GM23338 (cell line): ENCODE results near the gene GPR39.

ENCODE experiments used
- CREB1 ChIP-seq: fragments of 250-450 bp; sonication (Bioruptor Pico); IDR thresholded peaks from 2 replicates; pipeline ENCODE4 v1.5.0; 2020; ENCODE audit warnings: low read depth, mild to moderate bottlenecking, moderate library complexity
- EZH2 ChIP-seq: fragments of 200-600 bp; sonication (generic); IDR thresholded peaks from one replicate; pipeline ENCODE4 v1.8.0; 2017; ENCODE audit warnings: antibody characterized with exemption, mild to moderate bottlenecking, low read depth; ENCODE audit not compliant: unreplicated experiment
- POLR2AphosphoS5 ChIP-seq: IDR thresholded peaks from 2 replicates; pipeline ENCODE4 v1.6.1; 2016; ENCODE audit warnings: antibody characterized with exemption, low read depth
- STAT1 ChIP-seq: IDR thresholded peaks from one replicate; pipeline ENCODE4 v1.6.1; 2016; ENCODE audit warnings: antibody characterized with exemption; ENCODE audit not compliant: unreplicated experiment
- TF ChIP-seq, protein P1 (sequence below), 2 experiments: fragments of 200-600 bp in 1 of 2; sonication (generic) in 1 of 2; conservative IDR thresholded peaks; 2 replicates each; pipeline versions ENCODE4 v1.5.1 to v1.6.1; 2016 to 2017; ENCODE audit warnings: antibody characterized with exemption in 2 of 2, low read depth in 2 of 2, mild to moderate bottlenecking in 2 of 2, moderate library complexity in 1 of 2
- TF ChIP-seq, protein P2 (sequence below): fragments of 250-450 bp; sonication (Bioruptor Pico); IDR thresholded peaks from 2 replicates; pipeline ENCODE4 v1.5.0; 2020; ENCODE audit warnings: mild to moderate bottlenecking, moderate library complexity

DNA sequence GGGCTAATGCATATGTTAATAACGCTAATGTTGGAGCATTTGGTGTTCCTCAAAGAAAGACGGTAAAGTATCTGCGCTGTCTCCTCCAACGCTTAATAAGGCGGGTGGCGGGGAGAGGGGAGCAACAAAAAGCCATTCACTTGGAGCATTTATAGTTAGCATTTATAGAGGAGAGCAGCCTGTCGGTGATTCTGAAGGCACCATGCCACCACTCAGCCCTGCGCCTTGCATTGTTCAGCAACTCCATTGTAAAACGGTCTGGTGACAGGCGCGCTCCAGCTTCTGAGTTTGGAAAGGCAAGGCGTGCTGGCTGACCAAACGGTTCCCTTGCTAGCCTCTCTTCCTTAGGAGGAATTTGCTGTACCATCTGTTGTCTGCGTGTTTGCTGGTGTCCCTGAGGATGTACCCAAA lies 169.5 kb downstream of the GPR39 start:
- TF ChIP-seq, protein P1, sequence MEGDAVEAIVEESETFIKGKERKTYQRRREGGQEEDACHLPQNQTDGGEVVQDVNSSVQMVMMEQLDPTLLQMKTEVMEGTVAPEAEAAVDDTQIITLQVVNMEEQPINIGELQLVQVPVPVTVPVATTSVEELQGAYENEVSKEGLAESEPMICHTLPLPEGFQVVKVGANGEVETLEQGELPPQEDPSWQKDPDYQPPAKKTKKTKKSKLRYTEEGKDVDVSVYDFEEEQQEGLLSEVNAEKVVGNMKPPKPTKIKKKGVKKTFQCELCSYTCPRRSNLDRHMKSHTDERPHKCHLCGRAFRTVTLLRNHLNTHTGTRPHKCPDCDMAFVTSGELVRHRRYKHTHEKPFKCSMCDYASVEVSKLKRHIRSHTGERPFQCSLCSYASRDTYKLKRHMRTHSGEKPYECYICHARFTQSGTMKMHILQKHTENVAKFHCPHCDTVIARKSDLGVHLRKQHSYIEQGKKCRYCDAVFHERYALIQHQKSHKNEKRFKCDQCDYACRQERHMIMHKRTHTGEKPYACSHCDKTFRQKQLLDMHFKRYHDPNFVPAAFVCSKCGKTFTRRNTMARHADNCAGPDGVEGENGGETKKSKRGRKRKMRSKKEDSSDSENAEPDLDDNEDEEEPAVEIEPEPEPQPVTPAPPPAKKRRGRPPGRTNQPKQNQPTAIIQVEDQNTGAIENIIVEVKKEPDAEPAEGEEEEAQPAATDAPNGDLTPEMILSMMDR (conservative IDR thresholded peaks at IDR 0.05; ENCODE audit: low read depth in 2 of 2), result no peak
- no peak for TF ChIP-seq STAT1
- no peak for TF ChIP-seq EZH2
- TF ChIP-seq, protein P2, sequence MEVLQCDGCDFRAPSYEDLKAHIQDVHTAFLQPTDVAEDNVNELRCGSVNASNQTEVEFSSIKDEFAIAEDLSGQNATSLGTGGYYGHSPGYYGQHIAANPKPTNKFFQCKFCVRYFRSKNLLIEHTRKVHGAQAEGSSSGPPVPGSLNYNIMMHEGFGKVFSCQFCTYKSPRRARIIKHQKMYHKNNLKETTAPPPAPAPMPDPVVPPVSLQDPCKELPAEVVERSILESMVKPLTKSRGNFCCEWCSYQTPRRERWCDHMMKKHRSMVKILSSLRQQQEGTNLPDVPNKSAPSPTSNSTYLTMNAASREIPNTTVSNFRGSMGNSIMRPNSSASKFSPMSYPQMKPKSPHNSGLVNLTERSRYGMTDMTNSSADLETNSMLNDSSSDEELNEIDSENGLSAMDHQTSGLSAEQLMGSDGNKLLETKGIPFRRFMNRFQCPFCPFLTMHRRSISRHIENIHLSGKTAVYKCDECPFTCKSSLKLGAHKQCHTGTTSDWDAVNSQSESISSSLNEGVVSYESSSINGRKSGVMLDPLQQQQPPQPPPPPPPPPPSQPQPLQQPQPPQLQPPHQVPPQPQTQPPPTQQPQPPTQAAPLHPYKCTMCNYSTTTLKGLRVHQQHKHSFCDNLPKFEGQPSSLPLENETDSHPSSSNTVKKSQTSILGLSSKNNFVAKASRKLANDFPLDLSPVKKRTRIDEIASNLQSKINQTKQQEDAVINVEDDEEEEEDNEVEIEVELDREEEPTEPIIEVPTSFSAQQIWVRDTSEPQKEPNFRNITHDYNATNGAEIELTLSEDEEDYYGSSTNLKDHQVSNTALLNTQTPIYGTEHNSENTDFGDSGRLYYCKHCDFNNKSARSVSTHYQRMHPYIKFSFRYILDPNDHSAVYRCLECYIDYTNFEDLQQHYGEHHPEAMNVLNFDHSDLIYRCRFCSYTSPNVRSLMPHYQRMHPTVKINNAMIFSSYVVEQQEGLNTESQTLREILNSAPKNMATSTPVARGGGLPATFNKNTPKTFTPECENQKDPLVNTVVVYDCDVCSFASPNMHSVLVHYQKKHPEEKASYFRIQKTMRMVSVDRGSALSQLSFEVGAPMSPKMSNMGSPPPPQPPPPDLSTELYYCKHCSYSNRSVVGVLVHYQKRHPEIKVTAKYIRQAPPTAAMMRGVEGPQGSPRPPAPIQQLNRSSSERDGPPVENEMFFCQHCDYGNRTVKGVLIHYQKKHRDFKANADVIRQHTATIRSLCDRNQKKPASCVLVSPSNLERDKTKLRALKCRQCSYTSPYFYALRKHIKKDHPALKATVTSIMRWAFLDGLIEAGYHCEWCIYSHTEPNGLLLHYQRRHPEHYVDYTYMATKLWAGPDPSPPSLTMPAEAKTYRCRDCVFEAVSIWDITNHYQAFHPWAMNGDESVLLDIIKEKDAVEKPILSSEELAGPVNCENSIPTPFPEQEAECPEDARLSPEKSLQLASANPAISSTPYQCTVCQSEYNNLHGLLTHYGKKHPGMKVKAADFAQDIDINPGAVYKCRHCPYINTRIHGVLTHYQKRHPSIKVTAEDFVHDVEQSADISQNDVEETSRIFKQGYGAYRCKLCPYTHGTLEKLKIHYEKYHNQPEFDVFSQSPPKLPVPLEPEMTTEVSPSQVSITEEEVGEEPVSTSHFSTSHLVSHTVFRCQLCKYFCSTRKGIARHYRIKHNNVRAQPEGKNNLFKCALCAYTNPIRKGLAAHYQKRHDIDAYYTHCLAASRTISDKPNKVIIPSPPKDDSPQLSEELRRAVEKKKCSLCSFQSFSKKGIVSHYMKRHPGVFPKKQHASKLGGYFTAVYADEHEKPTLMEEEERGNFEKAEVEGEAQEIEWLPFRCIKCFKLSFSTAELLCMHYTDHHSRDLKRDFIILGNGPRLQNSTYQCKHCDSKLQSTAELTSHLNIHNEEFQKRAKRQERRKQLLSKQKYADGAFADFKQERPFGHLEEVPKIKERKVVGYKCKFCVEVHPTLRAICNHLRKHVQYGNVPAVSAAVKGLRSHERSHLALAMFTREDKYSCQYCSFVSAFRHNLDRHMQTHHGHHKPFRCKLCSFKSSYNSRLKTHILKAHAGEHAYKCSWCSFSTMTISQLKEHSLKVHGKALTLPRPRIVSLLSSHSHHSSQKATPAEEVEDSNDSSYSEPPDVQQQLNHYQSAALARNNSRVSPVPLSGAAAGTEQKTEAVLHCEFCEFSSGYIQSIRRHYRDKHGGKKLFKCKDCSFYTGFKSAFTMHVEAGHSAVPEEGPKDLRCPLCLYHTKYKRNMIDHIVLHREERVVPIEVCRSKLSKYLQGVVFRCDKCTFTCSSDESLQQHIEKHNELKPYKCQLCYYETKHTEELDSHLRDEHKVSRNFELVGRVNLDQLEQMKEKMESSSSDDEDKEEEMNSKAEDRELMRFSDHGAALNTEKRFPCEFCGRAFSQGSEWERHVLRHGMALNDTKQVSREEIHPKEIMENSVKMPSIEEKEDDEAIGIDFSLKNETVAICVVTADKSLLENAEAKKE (CRISPR knock-in tag), result no peak
- TF ChIP-seq POLR2AphosphoS5, result no peak
- TF ChIP-seq CREB1, result no peak
